LNCaP clone FGC (cell line): ENCODE measurements around the gene B3GAT2.

Experiments used
- DNase-seq: peaks from one replicate; pipeline ENCODE4 v3.0.0-alpha.2; 2011; ENCODE audit warnings: low read depth
- H3K4me3 ChIP-seq: 2 replicates; pipeline ENCODE4 v1.5.1; 2011; ENCODE audit warnings: mild to moderate bottlenecking, low read depth, low read length, control low read depth
- TF ChIP-seq, protein P1 (sequence below): IDR thresholded peaks from 2 replicates; pipeline ENCODE4 v1.5.1; 2012; ENCODE audit warnings: mild to moderate bottlenecking; ENCODE audit not compliant: control insufficient read depth, insufficient read depth; ENCODE audit errors: extremely low read depth

B3GAT2 gene

DNA sequence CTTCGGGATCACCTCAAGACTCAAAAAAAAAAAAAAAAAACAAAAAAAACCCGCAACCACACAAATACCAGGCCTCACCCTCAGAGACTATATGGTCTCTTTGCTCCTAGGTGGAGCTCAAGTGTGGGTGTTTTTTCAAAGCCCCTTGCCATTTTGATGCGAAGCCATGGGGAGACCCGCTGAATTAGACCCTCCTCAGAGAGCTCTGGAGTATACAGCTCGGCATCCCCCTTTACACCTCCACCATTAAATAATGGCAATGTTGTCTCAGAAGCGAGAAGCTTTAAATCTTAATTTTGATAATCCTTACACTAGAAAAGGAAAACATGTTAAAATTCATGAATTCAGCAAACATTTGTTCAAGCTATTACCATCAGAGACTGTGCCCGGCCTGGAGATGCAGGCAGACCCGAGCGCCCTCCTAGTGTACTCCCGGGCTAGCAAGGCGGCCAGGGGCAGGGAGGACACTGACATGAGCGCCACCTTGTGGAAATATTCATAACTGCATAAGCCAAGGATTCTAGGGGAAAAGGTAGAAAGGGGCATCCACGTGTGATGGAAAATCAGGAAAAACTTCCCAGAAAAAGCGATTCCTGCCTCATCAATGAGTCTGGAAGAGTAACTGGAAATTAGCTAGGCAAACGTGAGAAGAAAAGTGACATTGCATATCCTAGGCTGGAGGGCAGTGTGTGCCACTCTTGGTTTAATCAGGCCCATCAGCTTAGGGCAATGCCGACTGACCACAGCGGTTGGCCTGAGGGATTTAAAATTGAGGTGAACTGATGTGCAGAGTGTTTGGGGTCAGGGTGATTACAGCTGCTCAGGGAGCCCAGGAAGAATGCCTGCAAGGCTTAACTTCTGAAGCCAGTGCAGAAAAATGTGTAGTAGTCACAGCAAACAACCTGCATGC is 72.5 kb downstream of the B3GAT2 start:
- DNase-seq: no peak
- H3K4me3 ChIP-seq: no peak overlapping the region
- TF ChIP-seq, protein P1, sequence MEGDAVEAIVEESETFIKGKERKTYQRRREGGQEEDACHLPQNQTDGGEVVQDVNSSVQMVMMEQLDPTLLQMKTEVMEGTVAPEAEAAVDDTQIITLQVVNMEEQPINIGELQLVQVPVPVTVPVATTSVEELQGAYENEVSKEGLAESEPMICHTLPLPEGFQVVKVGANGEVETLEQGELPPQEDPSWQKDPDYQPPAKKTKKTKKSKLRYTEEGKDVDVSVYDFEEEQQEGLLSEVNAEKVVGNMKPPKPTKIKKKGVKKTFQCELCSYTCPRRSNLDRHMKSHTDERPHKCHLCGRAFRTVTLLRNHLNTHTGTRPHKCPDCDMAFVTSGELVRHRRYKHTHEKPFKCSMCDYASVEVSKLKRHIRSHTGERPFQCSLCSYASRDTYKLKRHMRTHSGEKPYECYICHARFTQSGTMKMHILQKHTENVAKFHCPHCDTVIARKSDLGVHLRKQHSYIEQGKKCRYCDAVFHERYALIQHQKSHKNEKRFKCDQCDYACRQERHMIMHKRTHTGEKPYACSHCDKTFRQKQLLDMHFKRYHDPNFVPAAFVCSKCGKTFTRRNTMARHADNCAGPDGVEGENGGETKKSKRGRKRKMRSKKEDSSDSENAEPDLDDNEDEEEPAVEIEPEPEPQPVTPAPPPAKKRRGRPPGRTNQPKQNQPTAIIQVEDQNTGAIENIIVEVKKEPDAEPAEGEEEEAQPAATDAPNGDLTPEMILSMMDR: peak; percentile 86

DNA sequence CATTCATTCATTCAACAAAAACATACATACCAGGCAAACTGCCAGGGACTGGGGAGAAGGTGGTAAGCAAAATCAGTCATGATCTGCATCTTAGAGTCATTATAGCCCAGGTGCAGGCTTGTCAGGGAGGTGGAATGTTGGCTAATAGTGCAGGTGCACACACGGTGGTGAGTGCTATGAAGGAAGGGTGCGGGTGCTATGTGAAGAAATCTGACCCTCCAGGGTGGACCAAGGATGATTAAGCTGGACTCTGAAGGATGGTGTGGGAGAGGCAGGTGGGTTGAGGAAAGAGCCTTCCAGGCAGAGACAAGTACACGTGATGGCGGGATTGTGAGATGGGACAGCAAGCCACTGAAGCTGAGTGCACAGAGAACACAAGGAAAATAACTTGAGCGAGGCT is 77.4 kb downstream of the B3GAT2 start:
- H3K4me3 ChIP-seq: no peak overlapping the region
- TF ChIP-seq, protein P1: no peak
- no peak for DNase-seq

DNA sequence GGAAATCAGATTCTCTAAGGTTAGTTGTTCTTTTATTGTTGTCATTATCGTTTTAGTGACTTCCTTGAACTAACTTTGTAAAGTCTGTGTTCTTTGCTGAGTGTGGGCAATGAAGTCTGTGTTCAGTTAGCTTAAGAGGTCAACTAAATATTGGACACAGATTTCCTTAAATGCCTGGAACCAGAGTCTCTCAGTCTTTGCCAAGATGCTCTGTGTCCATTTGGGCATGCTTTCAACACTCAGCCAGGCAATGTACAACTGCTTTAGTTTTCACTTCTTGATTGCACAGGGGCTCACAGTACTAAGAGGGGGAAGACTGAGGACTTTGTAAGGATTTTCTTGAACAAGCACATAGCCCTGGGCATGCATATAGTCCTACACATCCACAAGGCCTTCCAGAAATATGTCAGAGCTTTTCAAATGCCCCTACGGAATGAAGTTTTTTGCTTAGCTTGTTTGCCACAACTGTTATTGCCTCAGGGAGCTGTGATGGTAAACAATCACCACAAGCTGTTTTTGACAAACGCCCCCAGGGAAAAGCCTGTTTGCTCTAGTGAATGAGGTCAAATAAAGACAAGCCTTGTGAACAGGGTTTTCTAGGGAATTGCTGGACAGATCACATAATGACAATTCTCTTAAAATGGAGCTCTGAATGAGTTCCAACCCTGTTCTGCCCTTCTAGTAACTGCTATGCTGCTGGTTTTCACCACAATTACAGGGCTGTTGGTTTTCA is 82.5 kb downstream of the B3GAT2 start:
- H3K4me3 ChIP-seq: no peak overlapping the region
- peak; percentile 34 for DNase-seq

DNA sequence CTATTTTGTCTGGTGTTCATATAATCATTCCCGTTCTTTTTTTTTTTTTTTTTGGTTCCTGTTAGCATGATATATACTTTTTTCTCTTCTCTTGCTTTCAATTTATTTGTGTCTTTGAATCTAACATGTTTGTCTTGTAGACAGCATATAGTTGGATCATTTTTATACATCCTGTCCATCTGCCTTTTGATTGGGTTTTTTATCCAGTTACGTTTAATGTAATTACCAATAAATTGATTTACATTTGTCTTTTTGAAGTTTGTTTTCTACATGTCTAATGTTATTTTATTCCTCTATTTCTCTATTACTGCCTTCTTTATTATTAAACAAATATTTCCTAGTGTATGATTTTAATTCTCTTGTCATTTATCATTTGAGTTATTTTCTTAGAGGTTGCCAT is 84.4 kb downstream of the B3GAT2 start:
- no peak for DNase-seq
- no peak overlapping the region for H3K4me3 ChIP-seq
- TF ChIP-seq, protein P1: no peak

More for the DNA sequence above, 82.5 kb downstream of the B3GAT2 start:
- TF ChIP-seq, protein P1: no peak

DNA sequence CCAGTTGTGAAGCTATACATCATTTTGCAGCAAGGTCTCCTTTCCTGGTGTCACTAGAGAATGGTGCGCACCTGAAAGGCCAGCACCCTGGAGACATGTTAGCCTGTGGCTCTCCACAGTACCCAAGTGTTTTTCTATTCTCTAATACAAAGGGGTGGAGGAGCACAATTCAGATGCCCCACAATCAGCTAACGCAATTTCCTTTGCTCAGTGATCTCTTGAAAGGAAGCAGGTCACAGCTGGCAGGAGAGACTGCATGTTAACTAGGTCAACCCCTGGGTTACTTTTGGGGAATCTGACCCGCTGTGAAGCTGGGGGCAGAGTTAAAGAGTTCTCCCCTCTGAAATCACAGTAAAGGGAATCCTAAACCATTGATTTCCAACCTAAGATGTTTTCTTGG is 92.5 kb downstream of the B3GAT2 start:
- no peak for DNase-seq
- TF ChIP-seq, protein P1: no peak
- no peak overlapping the region for H3K4me3 ChIP-seq

DNA sequence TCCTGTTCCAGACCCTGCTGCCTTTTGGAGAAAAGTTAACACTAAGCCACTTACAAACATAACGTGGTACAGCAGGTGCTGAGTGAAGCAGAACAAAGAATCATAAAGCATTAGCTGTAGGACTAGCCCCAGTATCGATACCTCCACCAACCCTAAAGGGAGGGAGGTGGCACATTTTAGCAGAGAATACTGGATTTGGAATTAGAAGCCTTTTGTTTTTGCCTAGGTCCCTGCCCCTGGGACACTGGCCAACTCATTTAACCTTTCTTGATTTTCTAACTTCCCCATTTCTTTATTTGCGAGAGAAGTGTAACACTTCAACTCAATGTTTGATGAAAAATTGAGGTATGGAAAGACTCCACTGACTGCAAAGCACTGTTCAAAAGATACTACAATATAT is 93.5 kb downstream of the B3GAT2 start:
- no peak for DNase-seq
- no peak overlapping the region for H3K4me3 ChIP-seq
- TF ChIP-seq, protein P1: no peak
